Heart left ventricle (tissue), 13 donors: Measurements from ENCODE around the gene STXBP5.

Experiments
- POLR2A ChIP-seq, 2 donors: fragments of 450-650 bp; IDR thresholded peaks; one replicate each; pipeline ENCODE4 v1.6.1; 2017; ENCODE audit warnings: antibody characterized with exemption in 2 of 2, mild to moderate bottlenecking in 2 of 2, moderate library complexity in 2 of 2
- TF ChIP-seq, protein P1 (sequence below), 12 donors: fragments of 200-600 bp; sonication (generic) in 4 of 12; IDR thresholded peaks; one replicate each; pipeline versions ENCODE4 v1.5.0 to v1.8.0; 2018 to 2022; ENCODE audit warnings: antibody characterized with exemption in 12 of 12, mild to moderate bottlenecking in 5 of 12
- donor health status: ischemic (EF 13 %, LVEDD 7.1; RV severe dilation, severe dysfunction).
- donor health status: DM: no; HTN: yes; CAD: no.
- donor health status: DM: no; HTN: no; CAD: no.
- donor health status: ischemic (EF 25% LVEDD 6.9; RV normal size, moderate dysfunction).
- donor health status: ischemic (EF 25% LVEDD 5.7; RV mildly dilated, moderate dysfunction).
- donor health status: ischemic (EF 35%, LVEDD 5.7; RV mildly dilated, moderate dysfunction).
- donor health status: nonischemic (EF 11% LVEDD 7.7; RV severe dilation, severe dysfunction).
- donor health status: DM: yes; HTN: yes; CAD: no.
- donor health status: PGD.
- donor health status: ischemic (EF 29% LVEDD 5.4; RV normal size, mild dysfunction).
- donor health status: nonischemic (EF 23%, LVEDD 6.1; RV moderate dilation, normal function).

DNA sequence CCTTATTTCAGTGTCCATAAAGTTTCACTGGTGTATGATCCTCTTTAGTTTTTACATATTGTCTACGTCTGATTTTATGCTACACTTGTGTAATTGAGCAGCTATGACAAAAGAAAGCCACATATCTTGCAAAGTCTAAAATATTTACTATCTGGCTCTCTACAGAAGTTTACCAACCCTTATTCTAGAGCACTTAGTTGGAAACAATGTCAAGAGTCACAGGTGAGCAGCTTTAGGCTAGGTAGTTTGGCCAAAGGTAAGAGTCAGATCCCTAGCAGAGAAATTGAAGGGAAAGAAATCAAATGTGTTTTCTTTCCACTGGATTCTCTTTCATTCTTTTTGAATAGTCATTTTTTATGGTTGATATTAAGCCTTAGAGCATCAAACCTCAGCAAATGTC lies 34.7 kb upstream of the STXBP5 start:
- no peak for TF ChIP-seq POLR2A (IDR thresholded peaks at IDR 0.05)
- TF ChIP-seq, protein P1, sequence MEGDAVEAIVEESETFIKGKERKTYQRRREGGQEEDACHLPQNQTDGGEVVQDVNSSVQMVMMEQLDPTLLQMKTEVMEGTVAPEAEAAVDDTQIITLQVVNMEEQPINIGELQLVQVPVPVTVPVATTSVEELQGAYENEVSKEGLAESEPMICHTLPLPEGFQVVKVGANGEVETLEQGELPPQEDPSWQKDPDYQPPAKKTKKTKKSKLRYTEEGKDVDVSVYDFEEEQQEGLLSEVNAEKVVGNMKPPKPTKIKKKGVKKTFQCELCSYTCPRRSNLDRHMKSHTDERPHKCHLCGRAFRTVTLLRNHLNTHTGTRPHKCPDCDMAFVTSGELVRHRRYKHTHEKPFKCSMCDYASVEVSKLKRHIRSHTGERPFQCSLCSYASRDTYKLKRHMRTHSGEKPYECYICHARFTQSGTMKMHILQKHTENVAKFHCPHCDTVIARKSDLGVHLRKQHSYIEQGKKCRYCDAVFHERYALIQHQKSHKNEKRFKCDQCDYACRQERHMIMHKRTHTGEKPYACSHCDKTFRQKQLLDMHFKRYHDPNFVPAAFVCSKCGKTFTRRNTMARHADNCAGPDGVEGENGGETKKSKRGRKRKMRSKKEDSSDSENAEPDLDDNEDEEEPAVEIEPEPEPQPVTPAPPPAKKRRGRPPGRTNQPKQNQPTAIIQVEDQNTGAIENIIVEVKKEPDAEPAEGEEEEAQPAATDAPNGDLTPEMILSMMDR (IDR thresholded peaks at IDR 0.05): no peak
